SW 1271 (cell line): Measurements from ENCODE around the gene RELB.
"Not testable (repeated sequence)": the region's sequence is repeated elsewhere in the genome, so short reads cannot be mapped to it uniquely, and the experiment has no call there.

Experiments
- DNase-seq, 2 experiments: peaks; one replicate each; lab custom pipeline; 2025; lab: John Stamatoyannopoulos, UW

RELB gene

DNA sequence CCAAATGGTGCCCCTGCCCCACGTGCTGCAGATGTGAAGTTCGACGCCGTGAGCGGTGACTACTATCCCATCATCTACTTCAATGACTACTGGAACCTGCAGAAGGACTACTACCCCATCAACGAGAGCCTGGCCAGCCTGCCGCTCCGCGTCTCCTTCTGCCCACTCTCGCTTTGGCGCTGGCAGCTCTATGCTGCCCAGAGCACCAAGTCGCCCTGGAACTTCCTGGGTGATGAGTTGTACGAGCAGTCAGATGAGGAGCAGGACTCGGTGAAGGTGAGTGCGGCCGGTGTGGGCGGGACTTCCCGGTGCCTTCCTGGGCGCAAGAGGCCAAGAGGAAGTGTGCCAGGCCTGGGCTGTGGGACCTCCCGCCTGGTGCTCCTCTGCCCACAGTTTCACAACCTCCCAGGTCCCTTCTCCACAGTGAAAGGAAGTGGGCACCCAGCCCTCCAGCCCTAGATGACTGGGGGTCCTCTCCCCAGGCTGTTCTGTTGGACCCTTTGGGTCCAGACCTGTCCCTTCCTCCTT, 14.1 kb upstream of the RELB start:
- no peak for DNase-seq

DNA sequence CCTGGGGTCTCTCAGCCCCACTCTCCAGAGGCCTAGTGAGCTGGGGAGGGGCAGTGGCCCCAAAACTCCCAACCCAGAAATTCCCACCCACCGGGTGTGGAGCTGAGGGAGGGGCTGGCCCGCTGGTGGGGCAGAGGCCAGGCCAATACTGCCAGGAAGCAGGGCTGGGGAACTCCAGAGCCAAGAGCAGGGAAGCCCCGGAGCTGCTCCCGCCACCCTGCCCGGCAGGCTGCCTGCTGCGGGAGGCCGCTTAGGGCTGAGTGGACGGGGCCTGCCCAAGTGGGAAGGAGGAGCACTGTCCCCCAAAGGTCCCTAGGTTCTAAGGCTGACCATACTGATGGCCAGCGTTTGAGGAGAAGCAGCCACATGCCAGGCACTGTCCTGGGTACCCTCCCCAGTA, 13.0 kb upstream of the RELB start:
- no peak for DNase-seq

DNA sequence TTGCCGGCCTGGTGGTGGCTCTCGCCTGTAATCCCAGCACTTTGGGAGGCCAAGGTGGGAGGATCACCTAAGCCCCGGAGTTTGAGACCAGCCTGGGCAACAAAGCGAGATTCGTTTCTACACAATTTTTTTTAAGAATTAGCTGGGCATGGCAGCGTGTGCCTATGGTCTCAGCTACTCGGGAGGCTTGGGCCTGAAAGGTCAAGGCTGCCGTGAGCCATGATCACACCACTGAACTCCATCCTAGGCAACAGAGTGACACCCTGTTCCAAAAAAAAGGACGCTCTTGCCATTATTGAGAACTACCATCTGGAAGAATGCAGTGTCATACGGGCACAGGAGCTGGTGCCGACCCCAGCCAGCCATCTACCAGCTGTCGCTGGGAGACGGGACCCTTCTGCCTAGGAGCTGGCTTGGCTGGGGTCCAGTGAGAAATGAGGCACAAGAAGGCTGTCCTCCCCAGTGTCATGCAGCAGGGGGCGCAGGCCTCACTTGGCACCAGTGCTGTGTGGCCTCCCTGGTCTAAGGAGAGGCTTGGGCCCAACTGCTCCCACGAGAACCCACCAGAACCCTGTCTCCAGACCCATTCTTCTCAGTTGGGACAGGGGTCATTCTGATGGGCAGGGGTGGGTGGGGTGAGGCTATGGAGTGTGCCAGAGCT, 12.2 kb upstream of the RELB start:
- DNase-seq: peak in 1 of 2 experiments; percentile 10

DNA sequence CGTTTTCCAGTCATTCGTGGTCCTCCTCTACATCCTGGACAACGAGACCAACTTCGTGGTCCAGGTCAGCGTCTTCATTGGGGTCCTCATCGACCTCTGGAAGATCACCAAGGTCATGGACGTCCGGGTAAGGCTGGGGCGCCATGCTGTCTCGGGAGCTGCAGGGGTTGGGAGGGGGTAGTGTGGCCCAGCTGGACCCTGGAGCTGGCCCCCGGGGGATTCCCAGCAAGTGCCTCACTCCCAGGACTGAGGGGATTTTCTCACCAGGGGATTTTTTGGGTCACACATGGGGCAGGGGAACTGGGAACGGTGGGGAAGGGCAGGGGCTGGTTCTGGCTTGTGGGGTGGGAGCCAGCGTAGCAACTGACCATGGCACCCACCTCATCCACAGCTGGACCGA, 10.8 kb upstream of the RELB start:
- DNase-seq: no peak

DNA sequence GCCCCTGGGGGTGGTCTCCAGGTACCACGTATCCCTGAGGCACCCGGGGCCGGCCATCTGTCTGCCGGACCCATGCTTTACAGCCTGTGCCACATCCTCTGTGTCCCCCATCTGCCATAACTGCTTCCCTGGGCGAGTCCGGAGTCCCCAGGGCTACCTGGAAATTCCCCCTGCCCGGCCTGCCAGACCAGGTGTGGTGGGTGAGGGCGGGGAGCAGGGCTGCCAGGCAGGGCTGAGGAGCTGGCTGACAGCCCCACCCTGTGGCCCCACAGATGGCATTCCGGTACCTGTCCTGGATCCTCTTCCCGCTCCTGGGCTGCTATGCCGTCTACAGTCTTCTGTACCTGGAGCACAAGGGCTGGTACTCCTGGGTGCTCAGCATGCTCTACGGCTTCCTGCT, 10.3 kb upstream of the RELB start:
- no peak for DNase-seq

DNA sequence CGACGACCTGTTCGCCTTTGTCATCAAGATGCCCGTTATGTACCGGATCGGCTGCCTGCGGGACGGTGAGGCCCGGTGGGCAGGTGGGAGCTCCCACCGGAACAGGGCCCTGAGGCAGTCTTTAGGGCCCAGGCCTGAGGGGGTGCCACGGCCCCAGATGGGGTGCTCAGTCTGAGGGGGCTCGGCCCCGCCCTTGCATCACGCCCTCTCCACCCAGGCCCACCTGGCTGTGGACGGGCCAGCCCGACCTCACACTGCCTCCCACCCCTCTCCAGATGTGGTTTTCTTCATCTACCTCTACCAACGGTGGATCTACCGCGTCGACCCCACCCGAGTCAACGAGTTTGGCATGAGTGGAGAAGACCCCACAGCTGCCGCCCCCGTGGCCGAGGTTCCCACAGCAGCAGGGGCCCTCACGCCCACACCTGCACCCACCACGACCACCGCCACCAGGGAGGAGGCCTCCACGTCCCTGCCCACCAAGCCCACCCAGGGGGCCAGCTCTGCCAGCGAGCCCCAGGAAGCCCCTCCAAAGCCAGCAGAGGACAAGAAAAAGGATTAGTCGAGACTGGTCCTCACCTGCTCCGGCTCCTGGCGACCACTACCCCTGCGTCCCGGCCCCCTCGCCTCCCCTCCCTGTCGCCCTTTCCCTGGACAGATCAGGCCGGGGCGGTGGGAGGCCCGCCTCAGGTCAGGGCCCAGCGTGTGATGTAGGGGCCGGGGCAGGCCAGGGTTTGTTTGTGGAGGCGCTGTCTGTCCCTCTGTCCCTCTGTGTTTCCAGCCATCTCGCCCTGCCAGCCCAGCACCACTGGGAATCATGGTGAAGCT, 8.7 kb upstream of the RELB start:
- DNase-seq: no peak

DNA sequence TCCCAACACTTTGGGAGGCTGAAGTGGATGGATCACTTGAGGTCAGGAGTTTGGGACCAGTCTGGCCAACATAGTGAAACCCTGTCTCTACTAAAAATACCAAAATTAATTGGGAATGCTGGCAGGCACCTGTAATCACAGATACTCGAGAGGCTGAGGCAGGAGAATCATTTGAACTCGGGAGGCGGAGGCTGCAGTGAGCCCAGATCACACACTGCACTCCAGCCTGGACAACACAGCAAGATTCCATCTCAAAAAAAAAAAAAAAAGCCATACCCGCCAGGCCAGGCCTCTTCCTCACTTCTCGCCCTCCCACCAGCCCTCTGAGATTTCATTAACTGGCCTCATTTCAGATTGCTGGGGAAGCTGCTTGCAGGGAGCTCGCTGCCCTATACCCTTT, 7.7 kb upstream of the RELB start:
- no peak for DNase-seq

DNA sequence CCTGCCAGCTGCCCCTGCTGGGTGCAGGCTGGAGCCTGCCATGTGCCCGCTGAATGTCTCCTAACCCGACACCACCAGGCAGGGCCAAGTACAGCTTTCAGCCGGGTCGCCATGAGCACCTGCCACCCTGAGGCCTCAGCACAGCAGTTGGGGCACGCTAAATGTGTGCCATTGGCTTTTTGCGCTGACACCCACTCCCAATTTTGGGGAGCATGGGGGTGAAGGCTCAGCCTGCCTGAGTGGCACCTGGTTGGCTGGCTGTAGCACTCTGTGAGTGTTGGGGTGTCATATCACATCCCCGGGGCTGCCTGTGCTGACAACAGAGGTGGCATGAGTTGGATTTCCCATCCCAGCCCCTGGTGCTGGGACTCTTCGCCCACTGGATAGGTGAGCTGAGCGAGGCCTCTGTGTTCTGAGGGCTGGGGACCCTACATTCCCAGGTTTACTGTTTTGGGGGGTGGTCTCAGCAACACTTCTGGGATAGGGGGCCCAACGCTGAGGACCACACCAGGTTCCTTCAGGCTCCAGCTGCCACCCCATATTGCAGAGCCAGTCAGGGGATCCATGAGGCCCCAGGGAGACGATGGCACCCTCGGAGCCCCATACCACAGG, 7.2 kb upstream of the RELB start:
- DNase-seq: no peak

DNA sequence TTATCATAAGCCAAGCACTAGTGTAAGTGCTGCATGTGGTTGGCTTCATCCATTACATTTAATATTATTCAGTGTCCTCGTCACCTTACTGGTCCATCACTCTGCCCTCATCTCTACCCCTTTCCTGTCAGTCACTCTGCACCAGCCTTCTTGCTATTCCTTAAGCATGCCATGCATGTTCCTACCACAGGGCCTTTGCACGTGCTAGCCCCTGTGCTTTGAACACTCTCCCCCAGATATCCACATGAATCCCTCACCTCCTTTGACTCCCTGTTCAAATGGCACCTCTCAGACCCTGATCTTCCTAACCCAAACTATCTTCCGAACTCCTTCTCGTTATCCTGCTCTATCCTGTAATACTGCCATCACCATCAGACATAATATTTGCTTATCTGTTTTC, 3.2 kb upstream of the RELB start:
- DNase-seq: no peak

DNA sequence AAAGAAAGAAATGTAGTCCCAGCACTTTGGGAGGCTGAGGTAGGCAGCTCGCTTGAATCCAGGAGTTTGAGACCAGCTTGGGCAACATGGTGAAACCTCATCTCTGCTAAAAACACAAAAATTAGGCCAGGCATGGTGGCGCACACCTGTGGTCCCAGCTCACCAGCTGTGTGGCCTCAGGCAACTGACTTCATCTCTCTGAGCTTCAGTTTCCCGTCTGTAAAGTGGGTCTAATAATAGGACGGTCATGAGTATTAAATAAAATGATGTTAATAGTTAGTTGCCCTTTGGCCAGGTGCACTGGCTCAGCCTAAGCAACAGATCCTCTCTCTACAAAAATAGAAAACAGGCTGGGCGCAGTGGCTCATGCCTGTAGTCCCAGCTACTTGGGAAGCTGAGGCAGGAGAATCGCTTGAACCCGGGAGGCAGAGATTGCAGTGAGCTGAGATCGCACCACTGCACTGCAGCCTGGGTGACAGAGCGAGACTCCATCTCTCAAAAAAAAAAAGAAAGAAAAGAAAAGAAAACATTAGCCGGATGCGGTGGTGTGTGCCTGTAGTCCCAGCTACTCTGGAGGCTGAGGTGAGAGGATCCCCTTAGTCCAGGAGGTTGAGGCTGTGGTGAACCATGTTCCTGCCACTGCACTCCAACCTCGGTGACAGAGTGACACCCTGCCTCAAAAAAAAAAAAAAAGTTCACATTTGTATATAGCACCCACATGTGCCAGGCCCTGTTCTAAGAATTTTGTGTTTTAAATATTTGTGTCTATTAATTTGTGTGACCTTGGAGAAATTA, 1.9 kb upstream of the RELB start:
- DNase-seq: not testable (repeated sequence)

DNA sequence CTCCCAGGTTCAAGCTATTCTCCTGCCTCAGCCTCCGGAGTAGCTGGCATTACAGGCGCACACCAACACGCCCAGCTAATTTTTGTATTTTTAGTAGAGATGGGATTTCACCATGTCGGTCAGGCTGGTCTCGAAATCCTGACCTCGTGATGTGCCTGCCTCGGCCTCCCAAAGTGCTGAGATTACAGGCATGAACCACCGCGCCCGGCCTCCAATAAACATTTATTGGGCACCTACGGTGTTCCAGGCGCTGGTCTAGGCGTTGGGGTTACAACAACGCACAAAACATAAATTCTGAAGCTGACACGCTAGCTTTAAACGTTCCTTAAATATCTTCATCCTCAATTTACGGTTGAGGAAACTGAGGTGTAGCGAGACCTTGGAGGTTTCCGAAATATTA, 599 bp upstream of the RELB start:
- DNase-seq: not testable (repeated sequence)

DNA sequence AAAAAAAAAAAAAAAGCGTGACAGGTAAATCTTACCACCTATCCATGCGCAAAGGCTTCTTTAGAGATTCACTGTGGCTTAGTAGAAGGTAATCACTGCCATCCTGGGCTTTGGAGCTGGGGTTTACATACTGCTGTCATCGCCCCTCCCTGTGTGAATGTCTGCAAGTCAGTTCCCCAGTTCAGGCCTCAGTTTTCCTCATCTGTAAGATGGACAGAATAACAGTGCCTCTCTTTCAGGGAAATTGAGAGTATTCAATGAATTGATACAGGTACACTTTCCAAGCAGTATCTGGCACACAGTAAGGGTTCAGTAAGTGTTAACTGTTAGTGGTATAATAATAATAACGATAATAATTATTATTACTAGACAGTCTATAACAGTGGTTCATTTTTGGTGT, 2.2 kb downstream of the RELB start:
- no peak for DNase-seq

DNA sequence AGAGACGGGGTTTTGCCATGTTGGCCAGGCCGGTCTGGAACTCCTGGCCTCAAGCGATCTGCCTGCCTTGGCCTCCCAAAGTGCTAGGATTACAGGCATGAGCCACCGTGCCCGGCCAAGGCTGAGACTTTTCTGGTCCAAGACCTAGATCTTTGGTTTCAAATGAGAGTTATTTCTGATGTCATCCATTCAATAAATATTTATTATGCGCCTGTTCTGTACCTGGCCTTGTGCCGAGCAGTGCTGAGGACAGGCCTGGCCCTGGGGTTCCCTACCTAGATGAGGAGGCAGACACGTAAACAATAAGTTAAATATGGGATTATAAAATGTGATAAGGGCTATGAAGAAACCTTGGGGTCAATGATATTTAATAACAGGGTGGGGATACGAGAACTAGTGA, 4.5 kb downstream of the RELB start:
- no peak for DNase-seq

DNA sequence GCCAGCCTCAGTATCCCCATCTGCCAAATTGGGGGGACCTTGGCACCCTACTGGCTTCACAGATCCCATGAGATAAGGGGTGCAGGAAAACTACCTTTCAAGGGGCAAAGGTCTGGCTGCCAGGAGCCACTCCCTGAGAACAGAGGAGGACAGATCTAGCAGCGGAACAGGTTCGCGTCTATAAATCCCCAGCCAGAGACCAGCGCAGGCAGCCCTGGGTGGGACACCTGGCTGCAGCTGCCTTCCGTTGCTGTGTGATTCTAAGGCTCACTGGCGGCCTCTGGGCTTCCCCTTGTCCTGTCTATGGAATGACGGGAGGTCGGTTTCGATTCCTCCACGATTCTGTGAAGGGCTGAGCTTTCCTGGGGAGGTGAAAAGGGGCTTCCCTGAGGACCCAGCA, 7.3 kb downstream of the RELB start:
- no peak for DNase-seq

DNA sequence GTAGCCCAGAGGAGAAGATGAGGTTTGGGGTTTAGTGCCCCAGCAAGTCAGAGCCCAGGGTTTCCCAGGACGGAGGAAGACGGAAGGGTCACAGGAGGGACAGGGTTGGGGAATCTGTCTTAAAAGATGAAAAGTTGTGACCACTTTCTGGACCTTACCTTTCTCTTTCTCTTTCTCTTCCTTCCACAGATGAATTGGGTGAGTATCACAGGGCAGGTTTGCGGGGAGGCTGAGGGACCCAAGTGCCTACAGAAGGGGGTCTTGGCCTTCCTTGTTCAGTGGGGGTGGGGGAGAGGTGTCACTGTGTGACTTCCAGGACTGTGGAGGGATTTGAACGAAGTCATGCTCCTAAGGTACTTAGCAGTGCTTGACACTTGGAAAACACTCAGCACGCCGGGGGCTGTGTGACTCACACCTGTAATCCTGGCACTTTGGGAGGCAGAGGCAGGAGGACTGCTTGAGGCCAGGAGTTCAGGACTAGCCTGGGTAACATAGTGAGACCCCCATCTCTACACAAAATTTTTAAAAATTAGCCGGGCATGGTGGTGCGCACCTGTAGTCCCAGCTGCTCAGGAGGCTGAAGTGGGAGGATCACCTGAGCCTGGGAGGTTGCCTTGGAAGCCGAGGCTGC, 8.5 kb downstream of the RELB start:
- no peak for DNase-seq

DNA sequence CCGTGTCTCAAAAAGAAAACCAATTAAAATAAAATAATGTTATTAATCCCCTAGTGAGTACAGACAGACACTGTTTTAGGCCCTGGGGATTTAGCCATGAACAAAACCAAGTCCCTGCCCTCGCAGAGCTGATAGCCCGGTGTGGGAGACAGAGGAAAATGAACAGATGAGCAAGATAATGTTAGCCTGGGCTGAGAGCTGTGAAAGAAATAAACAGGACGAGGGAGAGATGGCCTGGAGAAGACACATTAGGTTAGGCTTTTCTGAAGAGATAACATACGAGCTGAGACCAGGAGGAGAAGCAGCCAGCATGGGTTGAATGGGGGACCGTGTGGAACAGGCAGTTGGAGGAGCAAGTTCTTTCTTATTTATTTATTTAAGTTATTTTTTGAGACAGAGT, 9.0 kb downstream of the RELB start:
- DNase-seq: no peak

DNA sequence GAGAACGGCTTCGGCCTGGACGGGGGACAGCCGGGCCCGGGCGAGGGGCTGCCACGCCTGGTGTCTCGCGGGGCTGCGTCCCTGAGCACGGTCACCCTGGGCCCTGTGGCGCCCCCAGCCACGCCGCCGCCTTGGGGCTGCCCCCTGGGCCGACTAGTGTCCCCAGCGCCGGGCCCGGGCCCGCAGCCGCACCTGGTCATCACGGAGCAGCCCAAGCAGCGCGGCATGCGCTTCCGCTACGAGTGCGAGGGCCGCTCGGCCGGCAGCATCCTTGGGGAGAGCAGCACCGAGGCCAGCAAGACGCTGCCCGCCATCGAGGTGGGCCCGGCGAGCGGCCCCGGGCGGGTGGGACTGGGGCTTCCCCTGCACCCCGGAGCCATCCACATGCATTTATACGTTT, 10.7 kb downstream of the RELB start:
- DNase-seq: no peak

DNA sequence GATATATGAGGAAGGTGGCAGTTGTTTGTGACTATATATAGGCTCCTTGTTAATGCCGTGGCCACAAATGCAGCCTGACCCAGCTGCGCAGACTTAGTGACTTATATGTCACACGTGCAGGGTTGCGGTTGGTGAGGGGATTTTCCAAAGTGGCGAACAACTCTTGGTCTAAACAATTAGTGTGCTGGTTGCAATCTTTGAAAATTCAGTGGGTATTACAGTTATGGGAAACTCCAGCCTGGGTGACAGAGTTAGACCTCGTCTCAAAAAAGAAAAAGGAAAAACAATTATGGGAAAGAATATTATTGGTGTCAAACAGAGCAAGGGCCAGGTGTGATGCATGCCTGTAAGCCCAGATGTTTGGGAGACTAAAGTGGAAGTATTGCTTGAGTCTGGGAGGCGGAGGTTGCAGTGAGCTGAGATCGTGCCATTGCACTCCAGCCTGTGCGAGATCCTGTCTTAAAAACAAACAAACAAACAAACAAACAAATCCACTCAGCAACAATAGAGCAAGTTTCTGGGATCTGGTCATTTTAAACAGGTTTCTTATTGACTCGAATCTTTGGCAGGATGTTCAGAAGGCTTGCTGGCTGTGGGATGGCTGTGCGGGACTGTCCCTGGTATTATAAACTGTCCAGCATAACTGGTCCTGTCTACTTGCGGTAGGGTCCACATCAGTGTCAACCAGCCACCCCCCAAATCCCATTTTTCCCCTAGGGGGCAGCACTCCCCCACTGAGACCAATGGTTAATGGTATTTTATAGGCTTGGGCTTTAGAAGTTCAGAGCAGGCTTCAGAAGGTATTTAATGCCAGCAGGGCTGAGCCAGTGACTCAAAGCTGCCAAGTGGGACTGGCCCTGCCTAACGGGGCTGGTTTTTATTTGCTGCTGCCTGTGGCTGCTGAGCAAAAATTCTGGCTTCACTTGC, 15.4 kb downstream of the RELB start:
- DNase-seq: peak; percentile 11 to 53

DNA sequence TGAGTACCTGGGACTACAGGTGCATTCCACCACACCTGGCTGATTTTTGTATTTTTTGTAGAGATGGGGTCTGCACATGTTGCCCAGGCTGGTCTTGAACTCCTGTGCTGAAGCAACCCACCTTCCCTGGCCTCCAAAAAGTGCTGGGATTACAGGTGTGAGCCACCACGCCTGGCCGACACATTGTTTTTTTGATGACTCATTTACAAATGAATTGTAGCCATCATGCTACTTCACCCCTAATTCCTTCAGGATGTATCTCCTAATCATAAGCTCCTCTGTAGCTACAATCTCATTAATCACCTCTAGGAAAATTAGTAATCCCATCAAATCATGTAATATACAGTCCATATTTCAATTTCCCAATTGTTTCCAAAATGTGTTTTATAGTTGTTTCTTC, 17.9 kb downstream of the RELB start:
- no peak for DNase-seq

DNA sequence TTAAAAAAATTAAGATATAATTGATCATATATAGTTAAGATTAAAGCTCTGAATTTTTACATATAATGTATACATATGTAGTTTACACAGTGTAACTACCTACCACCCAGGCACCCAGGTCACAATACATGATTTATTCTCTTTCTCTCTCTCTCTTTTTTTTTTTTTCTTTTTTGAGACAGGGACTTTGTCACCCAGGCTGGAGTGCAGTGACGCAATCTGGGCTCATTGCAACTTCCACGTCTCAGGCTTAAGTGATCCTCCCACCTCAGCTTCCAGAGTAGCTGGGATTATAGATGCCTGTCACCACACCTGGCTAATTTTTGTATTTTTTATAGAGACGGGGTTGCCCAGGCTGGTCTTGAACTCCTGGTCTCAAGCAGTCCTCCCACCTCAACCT, 18.8 kb downstream of the RELB start:
- no peak for DNase-seq

DNA sequence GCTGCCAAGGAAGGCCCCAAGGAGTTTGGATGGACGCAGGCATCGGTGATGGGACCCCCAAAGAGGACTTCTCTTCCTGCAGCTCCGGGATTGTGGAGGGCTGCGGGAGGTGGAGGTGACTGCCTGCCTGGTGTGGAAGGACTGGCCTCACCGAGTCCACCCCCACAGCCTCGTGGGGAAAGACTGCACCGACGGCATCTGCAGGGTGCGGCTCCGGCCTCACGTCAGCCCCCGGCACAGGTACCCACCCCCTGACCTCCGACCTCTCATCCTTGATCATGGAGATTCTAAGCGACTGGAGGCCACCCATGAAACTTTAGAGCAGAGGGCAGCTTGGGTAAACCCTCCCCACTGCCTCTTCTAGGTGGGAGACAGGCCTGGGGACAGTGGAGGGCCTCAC, 20.7 kb downstream of the RELB start:
- DNase-seq: no peak
